ENCODE results near the gene CBX8.

DNA sequence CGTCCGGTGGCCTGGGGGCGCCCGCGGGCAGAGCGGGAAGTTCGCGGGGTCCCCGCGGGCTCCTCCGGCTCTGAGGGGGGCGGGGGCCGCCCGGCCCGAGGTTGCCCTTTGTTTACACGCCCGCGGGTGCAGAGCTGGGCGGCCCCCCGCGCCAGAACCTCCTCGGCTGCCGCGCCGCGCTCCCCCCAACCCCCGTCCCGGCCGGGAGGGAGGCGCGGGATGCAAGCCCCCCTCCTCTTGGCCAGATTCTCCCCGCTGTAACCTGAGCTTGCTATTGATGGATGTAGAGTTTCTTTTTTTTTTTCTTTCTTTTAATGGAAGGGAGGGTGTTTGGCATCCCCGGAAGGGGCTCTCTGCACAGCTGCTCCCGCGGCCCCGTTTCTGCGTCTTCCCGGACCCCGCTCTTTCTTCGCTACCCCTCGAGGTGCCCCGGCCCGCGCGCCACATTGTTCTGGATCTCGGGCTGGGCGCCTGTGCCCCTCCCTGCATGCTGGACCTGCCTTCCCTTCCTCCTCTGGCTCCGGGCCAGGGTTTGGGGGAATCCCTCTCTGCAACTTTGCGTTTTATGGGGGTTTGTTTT lies 18.3 kb downstream of the CBX8 start:
- TF ChIP-seq CTCF (IDR thresholded peaks at IDR 0.05; ENCODE audit: low read depth, low read length) = no peak
- TF ChIP-seq, protein P1, sequence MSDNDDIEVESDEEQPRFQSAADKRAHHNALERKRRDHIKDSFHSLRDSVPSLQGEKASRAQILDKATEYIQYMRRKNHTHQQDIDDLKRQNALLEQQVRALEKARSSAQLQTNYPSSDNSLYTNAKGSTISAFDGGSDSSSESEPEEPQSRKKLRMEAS (IDR thresholded peaks at IDR 0.05; ENCODE audit: low read depth, low read length) = peak; percentile 55
